LNCaP clone FGC (cell line): ENCODE results near the gene GRIK4.

Source experiments
- DNase-seq: peaks from one replicate; pipeline ENCODE4 v3.0.0-alpha.2; 2011; ENCODE audit warnings: low read depth
- H3K4me3 ChIP-seq: 2 replicates; pipeline ENCODE4 v1.5.1; 2011; ENCODE audit warnings: mild to moderate bottlenecking, low read depth, low read length, control low read depth
- CTCF ChIP-seq: IDR thresholded peaks from 2 replicates; pipeline ENCODE4 v1.5.1; 2012; ENCODE audit warnings: mild to moderate bottlenecking; ENCODE audit not compliant: control insufficient read depth, insufficient read depth; ENCODE audit errors: extremely low read depth

The GRIK4 gene

GRCh38 chr11:120565466-120566155 lies 54.1 kb downstream of the GRIK4 start:
- no peak for DNase-seq
- TF ChIP-seq CTCF = no peak
- H3K4me3 ChIP-seq = no peak overlapping the region

- DNase-seq = no peak
- no peak overlapping the region for H3K4me3 ChIP-seq
- no peak for TF ChIP-seq CTCF
Measured at GRCh38 chr11:120566176-120566575, 54.6 kb downstream of the GRIK4 start.

- no peak overlapping the region for H3K4me3 ChIP-seq
- TF ChIP-seq CTCF = no peak
- DNase-seq = no peak
Measured at GRCh38 chr11:120568572-120569307, 57.2 kb downstream of the GRIK4 start.

GRCh38 chr11:120569861-120570260 lies 58.3 kb downstream of the GRIK4 start:
- TF ChIP-seq CTCF = no peak
- DNase-seq = no peak
- no peak overlapping the region for H3K4me3 ChIP-seq

GRCh38 chr11:120571476-120571875 lies 59.9 kb downstream of the GRIK4 start:
- no peak for DNase-seq
- no peak for TF ChIP-seq CTCF
- H3K4me3 ChIP-seq = no peak overlapping the region

GRCh38 chr11:120573756-120574354 lies 62.3 kb downstream of the GRIK4 start:
- no peak for DNase-seq
- no peak for TF ChIP-seq CTCF

More at GRCh38 chr11:120573756-120574354, 62.3 kb downstream of the GRIK4 start:
- no peak overlapping the region for H3K4me3 ChIP-seq
